Prostate gland (tissue), 2 donors: Measurements from ENCODE around the gene KLK7. TPM values are rescaled to one million over a fixed set of nuclear protein-coding genes. Genes with fewer than 3 reads are reported as not detected.

Experiments
- DNase-seq: peaks from one replicate; pipeline ENCODE4 v3.0.0-alpha.2; 2019; ENCODE audit warnings: low spot score
- H3K27ac ChIP-seq, 2 donors: fragments of 200-600 bp; sonication (generic); 2 replicates each; pipeline ENCODE4 v1.5.1; 2017 to 2019
- H3K27me3 ChIP-seq: fragments of 200-600 bp; sonication (generic); replicated peaks from 2 replicates; pipeline ENCODE4 v1.5.1; 2019; ENCODE audit not compliant: insufficient read depth
- H3K36me3 ChIP-seq, 2 donors: fragments of 200-600 bp; sonication (generic); 1 replicate in 1 of 2; 2 replicates in 1 of 2; pipeline versions ENCODE4 v1.5.1 to v1.8.1; 2017 to 2019
- H3K4me1 ChIP-seq: fragments of 200-600 bp; sonication (generic); replicated peaks from 2 replicates; pipeline ENCODE4 v1.5.1; 2019
- H3K4me3 ChIP-seq, 2 donors: fragments of 200-600 bp; sonication (generic); 2 replicates each; pipeline ENCODE4 v1.5.1; 2017 to 2019
- H3K9me3 ChIP-seq: fragments of 200-600 bp; sonication (generic); 2 replicates; pipeline ENCODE4 v1.5.1; 2017
- POLR2A ChIP-seq: fragments of 450-650 bp; IDR thresholded peaks from one replicate; pipeline ENCODE4 v1.6.1; 2016; ENCODE audit warnings: antibody characterized with exemption, mild to moderate bottlenecking
- POLR2AphosphoS5 ChIP-seq: sonication (generic); formaldehyde crosslinking; IDR thresholded peaks from one replicate; pipeline ENCODE4 v1.6.1; 2017; ENCODE audit warnings: antibody characterized with exemption
- WGBS: methylation state at CpG from one replicate; pipeline ENCODE4 v1.1.5; 2018; 5-methylcytosine and 5-hydroxymethylcytosine counted together
- intact Hi-C: fragments of 100-400 bp; cut with DNase I; formaldehyde crosslinking; loops from one replicate; pipeline ENCODE4 v1.14.2; 2022
- total RNA-seq, 2 donors: library from RNA; depleted of rRNA; stranded (reverse); fragments of >200 nt; gene quantifications; one replicate each; pipeline ENCODE4 v1.1.0, GENCODE V29; 2016
- TF ChIP-seq, protein P1 (sequence below), 4 experiments: fragments of 200-600 bp in 2 of 4; fragments of 450-650 bp in 2 of 4; sonication (generic) in 2 of 4; IDR thresholded peaks; 1 replicate in 3 of 4; 2 replicates in 1 of 4; pipeline ENCODE4 v1.5.1; 2016 to 2019; ENCODE audit warnings: antibody characterized with exemption in 4 of 4, mild to moderate bottlenecking in 2 of 4, moderate library complexity in 2 of 4

Gene KLK7
- total RNA-seq, 2 donors from 2014 or later = 0.68 to 1.2 TPM

DNA sequence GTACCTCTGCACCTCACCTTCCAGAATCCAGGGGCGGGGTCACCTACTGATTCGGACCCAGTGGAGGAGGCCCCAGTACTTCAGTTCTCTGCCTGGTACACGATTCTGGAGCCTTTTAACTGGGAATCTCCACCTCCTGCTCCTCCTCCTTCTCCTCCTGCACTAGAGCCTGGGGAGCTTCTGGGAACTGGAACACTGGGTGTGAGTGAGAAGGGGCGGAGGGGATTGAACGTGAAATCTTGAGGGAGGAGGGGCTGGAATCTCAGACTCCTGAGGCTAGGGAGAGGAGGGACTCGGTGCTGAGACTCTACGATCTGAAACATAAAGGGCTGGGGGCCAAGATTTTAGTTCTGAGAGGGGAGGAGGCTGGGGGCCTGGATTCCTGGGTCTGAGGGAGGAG lies 17.8 kb upstream of the KLK7 start, which contains the start of gene KLK8:
Gene KLK8, minus strand, starts transcription at position 90 of the 400 bp plus-strand sequence. CDS start 437 bp downstream, outside the sequence.
- TF ChIP-seq POLR2AphosphoS5 (no peak), POLR2A (no peak)
- TF ChIP-seq, protein P1, sequence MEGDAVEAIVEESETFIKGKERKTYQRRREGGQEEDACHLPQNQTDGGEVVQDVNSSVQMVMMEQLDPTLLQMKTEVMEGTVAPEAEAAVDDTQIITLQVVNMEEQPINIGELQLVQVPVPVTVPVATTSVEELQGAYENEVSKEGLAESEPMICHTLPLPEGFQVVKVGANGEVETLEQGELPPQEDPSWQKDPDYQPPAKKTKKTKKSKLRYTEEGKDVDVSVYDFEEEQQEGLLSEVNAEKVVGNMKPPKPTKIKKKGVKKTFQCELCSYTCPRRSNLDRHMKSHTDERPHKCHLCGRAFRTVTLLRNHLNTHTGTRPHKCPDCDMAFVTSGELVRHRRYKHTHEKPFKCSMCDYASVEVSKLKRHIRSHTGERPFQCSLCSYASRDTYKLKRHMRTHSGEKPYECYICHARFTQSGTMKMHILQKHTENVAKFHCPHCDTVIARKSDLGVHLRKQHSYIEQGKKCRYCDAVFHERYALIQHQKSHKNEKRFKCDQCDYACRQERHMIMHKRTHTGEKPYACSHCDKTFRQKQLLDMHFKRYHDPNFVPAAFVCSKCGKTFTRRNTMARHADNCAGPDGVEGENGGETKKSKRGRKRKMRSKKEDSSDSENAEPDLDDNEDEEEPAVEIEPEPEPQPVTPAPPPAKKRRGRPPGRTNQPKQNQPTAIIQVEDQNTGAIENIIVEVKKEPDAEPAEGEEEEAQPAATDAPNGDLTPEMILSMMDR (IDR thresholded peaks at IDR 0.05) = no peak
- intact Hi-C loops = no loop called here
- Histone ChIP-seq H3K4me3 (no peak within 1 kb of the TSS), H3K4me1 (no peaks in the 10 kb centered on the region), H3K9me3 (no peaks in the 10 kb centered on the region), H3K36me3 (no peaks in the 10 kb centered on the region), H3K27ac (no peak within 1 kb of the TSS), H3K27me3 (peaks cover 13% of the 10 kb centered on the region)
- WGBS = 24% methylated on average over 7 of the region's 7 CpGs
- DNase-seq = no peak

- Histone ChIP-seq H3K27ac (no peak overlapping the region), H3K9me3 (no peaks in the 10 kb centered on the region), H3K4me3 (no peak overlapping the region), H3K36me3 (no peaks in the 10 kb centered on the region), H3K27me3 (peaks cover 13% of the 10 kb centered on the region), H3K4me1 (no peaks in the 10 kb centered on the region)
- 23% methylated on average over 16 of the region's 16 CpGs for WGBS
- intact Hi-C loops = no loop called here
- DNase-seq = no peak
- TF ChIP-seq, protein P1 (IDR thresholded peaks at IDR 0.05) = no peak
Measured at GRCh38 chr19:51000981-51001380, 17.3 kb upstream of the KLK7 start.

GRCh38 chr19:51000426-51000825 lies 16.7 kb upstream of the KLK7 start:
- no peaks in the 10 kb centered on the region for H3K4me1 ChIP-seq
- H3K36me3 ChIP-seq = no peaks in the 10 kb centered on the region
- WGBS = 91% methylated on average over 10 of the region's 10 CpGs
- DNase-seq = no peak
- H3K27ac ChIP-seq = no peak overlapping the region
- no peak overlapping the region for H3K4me3 ChIP-seq
- intact Hi-C loops = no loop called here
- peaks cover 13% of the 10 kb centered on the region for H3K27me3 ChIP-seq
- no peaks in the 10 kb centered on the region for H3K9me3 ChIP-seq
- TF ChIP-seq POLR2AphosphoS5 (no peak), POLR2A (no peak)
- TF ChIP-seq, protein P1 (IDR thresholded peaks at IDR 0.05) = no peak

DNA sequence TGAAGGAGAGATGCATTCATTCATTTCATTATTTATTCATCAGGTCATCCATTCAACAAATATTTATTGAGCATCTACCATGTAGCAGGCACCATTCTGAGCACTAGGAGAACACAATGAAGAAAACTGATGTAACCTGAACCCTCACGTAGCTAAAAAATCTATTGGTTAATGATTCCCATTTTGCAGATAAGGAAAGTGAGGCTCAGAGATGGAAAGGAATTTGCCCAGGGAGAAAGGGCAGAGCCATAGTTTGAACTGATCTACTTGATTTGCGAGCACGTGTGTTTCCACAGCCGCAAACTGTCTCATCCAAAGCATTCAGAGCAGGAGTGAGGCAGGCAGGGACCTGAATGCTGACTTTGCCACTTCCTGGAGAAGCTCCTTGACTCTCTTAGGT lies 15.0 kb upstream of the KLK7 start:
- no peaks in the 10 kb centered on the region for H3K36me3 ChIP-seq
- WGBS = 61% methylated on average over 4 of the region's 4 CpGs
- H3K4me1 ChIP-seq = no peaks in the 10 kb centered on the region
- intact Hi-C loops = no loop called here
- peaks cover 13% of the 10 kb centered on the region for H3K27me3 ChIP-seq
- H3K9me3 ChIP-seq = no peaks in the 10 kb centered on the region
- TF ChIP-seq, protein P1 (IDR thresholded peaks at IDR 0.05) = no peak
- TF ChIP-seq POLR2AphosphoS5 (no peak), POLR2A (no peak)
- H3K27ac ChIP-seq = no peak overlapping the region
- no peak overlapping the region for H3K4me3 ChIP-seq
- no peak for DNase-seq

GRCh38 chr19:50998061-50998460 lies 14.3 kb upstream of the KLK7 start:
- Histone ChIP-seq H3K36me3 (no peaks in the 10 kb centered on the region), H3K27ac (no peak overlapping the region), H3K27me3 (peaks cover 11% of the 10 kb centered on the region), H3K4me3 (no peak overlapping the region), H3K9me3 (no peaks in the 10 kb centered on the region), H3K4me1 (no peaks in the 10 kb centered on the region)
- intact Hi-C loops = no loop called here
- 52% methylated on average over 5 of the region's 5 CpGs for WGBS
- DNase-seq = no peak
- TF ChIP-seq POLR2AphosphoS5 (no peak), POLR2A (no peak)
